Peyer's patch (tissue), 4 donors: ENCODE measurements around the gene ASCL2. TPM values are rescaled to one million over a fixed set of nuclear protein-coding genes. Genes with fewer than 3 reads are reported as not detected.

Experiments used
- DNase-seq, 3 donors: peaks; one replicate each; pipeline ENCODE4 v3.0.0-alpha.2; 2017 to 2019
- H3K27ac ChIP-seq, 4 donors: fragments of 200-600 bp; sonication (generic); one replicate each; pipeline ENCODE4 v1.5.1; 2016 to 2019
- H3K27me3 ChIP-seq, 2 donors: fragments of 200-600 bp; sonication (generic); one replicate each; pipeline ENCODE4 v1.5.1; 2019
- H3K36me3 ChIP-seq, 3 donors: fragments of 200-600 bp; sonication (generic); one replicate each; pipeline ENCODE4 v1.5.1; 2016 to 2019
- H3K4me1 ChIP-seq, 4 donors: fragments of 200-600 bp; sonication (generic); one replicate each; pipeline ENCODE4 v1.5.1; 2016 to 2019
- H3K4me3 ChIP-seq, 4 donors: fragments of 200-600 bp; sonication (generic); 1 replicate in 3 of 4; 2 replicates in 1 of 4; pipeline ENCODE4 v1.5.1; 2016 to 2019; ENCODE audit warnings: mild to moderate bottlenecking in 1 of 4
- H3K9me3 ChIP-seq, 4 donors: fragments of 200-600 bp; sonication (generic); one replicate each; pipeline ENCODE4 v1.5.1; 2016 to 2019; ENCODE audit warnings: mild to moderate bottlenecking in 1 of 4
- POLR2A ChIP-seq, 2 donors: fragments of 450-650 bp; IDR thresholded peaks; one replicate each; pipeline ENCODE4 v1.5.1; 2017; ENCODE audit warnings: antibody characterized with exemption in 2 of 2, mild to moderate bottlenecking in 2 of 2, moderate library complexity in 2 of 2
- total RNA-seq, 4 donors: library from RNA; depleted of rRNA; stranded (reverse); fragments of >200 nt; gene quantifications; one replicate each; pipeline ENCODE4 v1.1.0, GENCODE V29; 2016
- TF ChIP-seq, protein P1 (sequence below), 6 experiments: fragments of 450-650 bp in 4 of 6; fragments of 200-600 bp in 2 of 6; sonication (generic) in 1 of 6; IDR thresholded peaks; one replicate each; pipeline ENCODE4 v1.5.1; 2017 to 2019; ENCODE audit warnings: antibody characterized with exemption in 6 of 6, mild to moderate bottlenecking in 3 of 6, moderate library complexity in 1 of 6

The ASCL2 gene
- total RNA-seq, 4 donors from 2014 or later = 7.5 to 11.9 (median 8.4) TPM

DNA sequence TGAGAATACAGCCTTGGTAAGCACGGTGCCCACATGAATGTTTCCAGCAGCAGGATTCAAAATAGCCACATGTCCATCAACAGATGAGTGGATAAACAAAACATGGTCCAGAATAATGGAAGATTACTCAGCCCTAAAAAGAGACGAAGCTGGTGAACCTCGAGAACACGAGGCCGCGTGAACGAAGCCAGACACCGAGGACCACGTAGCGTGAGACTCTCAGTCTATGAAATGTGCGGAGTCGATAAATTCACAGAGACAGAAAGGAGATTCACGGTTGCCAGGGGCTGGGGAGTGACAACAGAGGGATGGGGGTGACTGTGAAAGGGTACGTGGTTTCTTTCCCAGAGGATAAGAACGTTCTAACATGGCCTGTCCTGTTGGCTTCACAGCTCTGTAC is 2.9 kb upstream of the ASCL2 start:
- TF ChIP-seq POLR2A (IDR thresholded peaks at IDR 0.05) = no peak
- TF ChIP-seq, protein P1, sequence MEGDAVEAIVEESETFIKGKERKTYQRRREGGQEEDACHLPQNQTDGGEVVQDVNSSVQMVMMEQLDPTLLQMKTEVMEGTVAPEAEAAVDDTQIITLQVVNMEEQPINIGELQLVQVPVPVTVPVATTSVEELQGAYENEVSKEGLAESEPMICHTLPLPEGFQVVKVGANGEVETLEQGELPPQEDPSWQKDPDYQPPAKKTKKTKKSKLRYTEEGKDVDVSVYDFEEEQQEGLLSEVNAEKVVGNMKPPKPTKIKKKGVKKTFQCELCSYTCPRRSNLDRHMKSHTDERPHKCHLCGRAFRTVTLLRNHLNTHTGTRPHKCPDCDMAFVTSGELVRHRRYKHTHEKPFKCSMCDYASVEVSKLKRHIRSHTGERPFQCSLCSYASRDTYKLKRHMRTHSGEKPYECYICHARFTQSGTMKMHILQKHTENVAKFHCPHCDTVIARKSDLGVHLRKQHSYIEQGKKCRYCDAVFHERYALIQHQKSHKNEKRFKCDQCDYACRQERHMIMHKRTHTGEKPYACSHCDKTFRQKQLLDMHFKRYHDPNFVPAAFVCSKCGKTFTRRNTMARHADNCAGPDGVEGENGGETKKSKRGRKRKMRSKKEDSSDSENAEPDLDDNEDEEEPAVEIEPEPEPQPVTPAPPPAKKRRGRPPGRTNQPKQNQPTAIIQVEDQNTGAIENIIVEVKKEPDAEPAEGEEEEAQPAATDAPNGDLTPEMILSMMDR (IDR thresholded peaks at IDR 0.05) = no peak
- peak in 1 of 3 donors; percentile 6 for DNase-seq
- H3K27ac ChIP-seq = no peak overlapping the region

DNA sequence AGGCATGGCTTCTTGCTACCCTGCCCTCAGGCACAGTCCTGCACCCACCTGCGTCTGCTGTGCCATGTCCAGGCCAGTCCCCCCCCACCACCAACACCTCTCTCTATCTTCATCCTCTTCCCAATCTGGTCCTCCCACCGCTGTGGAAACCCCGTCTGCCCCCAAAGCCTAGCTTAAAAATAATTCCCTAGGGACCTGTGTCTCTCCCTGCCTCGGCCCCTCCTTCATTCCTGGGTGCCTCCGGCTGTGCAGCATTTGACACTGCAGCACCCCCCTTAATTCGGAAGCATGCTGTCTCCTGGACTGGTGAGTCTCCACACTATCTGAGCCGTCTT is 2.5 kb upstream of the ASCL2 start:
- Histone ChIP-seq H3K36me3 (no peaks in the 10 kb centered on the region), H3K4me3 (no peak overlapping the region), H3K4me1 (peaks cover 0 to 33% (median 17%) of the 10 kb centered on the region in 4 donors), H3K27ac (no peak overlapping the region), H3K9me3 (no peaks in the 10 kb centered on the region), H3K27me3 (peaks cover 0 to 16% of the 10 kb centered on the region in 2 donors)
- DNase-seq = peak in 2 of 3 donors; percentile 3 to 27
- TF ChIP-seq POLR2A (IDR thresholded peaks at IDR 0.05) = no peak
- TF ChIP-seq, protein P1 (IDR thresholded peaks at IDR 0.05) = no peak

More for the DNA sequence above, 2.9 kb upstream of the ASCL2 start:
- H3K27me3 ChIP-seq = peaks cover 0 to 16% of the 10 kb centered on the region in 2 donors
- H3K36me3 ChIP-seq = no peaks in the 10 kb centered on the region
- no peak overlapping the region for H3K4me3 ChIP-seq
- H3K4me1 ChIP-seq = peaks cover 0 to 29% (median 17%) of the 10 kb centered on the region in 4 donors
- no peaks in the 10 kb centered on the region for H3K9me3 ChIP-seq

DNA sequence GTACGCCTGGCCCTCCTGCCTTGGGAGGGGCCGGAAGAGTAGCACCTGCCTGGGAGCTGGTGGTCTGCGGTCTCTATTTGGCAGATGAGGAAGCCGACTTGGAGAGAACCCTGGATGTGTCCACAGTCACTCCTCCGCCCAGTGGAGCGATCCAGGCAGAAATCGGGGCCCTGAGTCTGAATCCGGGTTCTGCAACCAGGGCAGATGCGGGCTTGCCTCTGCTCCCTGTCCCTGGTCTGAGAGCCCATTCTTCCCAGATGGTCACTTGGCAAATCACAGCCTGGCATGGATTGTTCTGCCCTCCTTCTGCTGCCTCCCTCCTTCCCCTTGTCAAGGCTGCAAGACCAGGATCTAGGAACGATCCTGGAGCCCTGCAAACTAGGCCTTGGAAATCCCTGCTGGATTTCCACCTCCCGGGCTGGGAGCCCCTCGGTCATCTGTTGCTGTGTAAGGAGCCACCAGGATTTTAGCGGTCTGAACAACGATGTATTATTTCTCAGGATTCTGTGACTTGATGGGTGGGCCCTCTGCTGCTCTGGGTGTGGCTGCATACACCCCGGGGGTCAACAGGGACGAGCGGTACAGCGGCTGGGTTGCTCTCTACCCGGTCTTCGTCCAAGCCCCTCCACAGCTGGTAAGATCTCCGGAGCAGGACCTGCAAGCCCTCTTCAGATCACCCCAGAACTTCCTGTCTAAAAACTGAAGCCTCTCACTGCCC is 2.0 kb upstream of the ASCL2 start:
- Histone ChIP-seq H3K4me1 (peaks cover 0 to 36% (median 17%) of the 10 kb centered on the region in 4 donors), H3K36me3 (no peaks in the 10 kb centered on the region), H3K27ac (no peak overlapping the region), H3K4me3 (no peak overlapping the region), H3K27me3 (peaks cover 0 to 16% of the 10 kb centered on the region in 2 donors), H3K9me3 (no peaks in the 10 kb centered on the region)
- DNase-seq = peak in 2 of 3 donors; percentile 6 to 48
- TF ChIP-seq POLR2A (IDR thresholded peaks at IDR 0.05) = no peak
- TF ChIP-seq, protein P1 (IDR thresholded peaks at IDR 0.05) = no peak

DNA sequence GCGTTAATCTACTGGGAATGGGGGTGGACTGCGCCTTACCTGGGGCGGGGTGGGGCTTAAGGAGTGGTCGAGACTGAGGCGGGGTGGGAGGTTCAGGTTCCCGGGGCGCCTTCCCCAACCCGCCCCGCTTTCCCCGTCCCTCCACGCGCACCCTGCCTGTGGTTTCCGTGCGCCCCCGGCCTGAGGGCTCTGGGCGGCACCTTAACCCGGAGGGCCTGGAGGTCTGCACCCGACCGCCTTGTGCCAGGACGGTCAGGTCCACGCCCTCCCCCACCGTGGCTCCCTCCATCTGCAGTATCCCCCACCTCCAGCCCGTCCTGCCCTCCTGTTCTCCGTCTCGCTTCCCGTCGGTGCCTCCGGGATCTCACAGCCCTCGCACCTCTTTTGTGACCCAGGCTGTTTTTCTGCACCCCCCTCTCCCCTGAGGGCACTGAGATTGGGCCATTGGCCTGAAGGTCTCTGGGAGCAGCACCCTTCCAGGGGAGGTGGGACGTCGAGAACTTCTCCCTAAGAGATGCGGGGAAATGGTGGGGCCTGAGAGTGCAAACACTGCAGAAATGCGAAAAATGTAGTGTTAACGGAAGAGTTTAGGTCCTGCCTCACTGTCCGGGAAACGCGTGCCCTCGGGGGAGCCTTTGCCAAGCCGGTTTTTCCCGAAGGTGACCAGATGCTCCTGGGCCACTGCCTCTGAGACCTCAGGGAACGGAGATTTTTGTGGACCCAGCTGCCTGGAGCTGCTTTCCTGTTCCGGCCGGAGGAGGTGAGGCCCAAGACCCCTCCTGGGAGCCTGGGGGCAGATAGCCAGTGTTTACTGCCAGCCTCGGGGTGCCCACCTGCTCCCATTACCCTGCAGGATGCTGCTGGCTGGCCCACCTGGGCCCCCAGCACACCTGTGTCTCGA is 1.2 kb upstream of the ASCL2 start:
- H3K27ac ChIP-seq = no peak overlapping the region
- peak in 2 of 3 donors; percentile 9 to 39 for DNase-seq
- H3K4me3 ChIP-seq = peak overlapping the region in 2 of 4 donors; percentile 65 to 68
- H3K36me3 ChIP-seq = no peaks in the 10 kb centered on the region
- no peaks in the 10 kb centered on the region for H3K9me3 ChIP-seq
- peaks cover 0 to 16% of the 10 kb centered on the region in 2 donors for H3K27me3 ChIP-seq
- TF ChIP-seq, protein P1 (IDR thresholded peaks at IDR 0.05) = no peak
- TF ChIP-seq POLR2A (IDR thresholded peaks at IDR 0.05) = no peak
- peaks cover 0 to 36% (median 18%) of the 10 kb centered on the region in 4 donors for H3K4me1 ChIP-seq

DNA sequence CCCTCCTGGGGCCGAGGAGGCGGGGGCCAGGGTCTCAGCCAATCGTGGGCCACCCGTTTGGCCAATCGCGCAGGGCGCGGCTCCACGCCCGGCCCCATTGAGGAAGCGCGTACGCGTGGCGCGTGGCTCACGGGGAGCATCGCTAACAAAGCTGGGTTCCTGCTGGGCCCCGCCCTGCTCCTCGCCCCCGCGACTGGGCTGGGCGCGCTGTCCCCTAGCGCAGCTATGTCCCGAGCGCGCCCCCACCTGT is 614 bp upstream of the ASCL2 start:
- TF ChIP-seq, protein P1 (IDR thresholded peaks at IDR 0.05) = no peak
- no peak for TF ChIP-seq POLR2A (IDR thresholded peaks at IDR 0.05)
- DNase-seq = peak; percentile 14 to 64 (median 62)
- Histone ChIP-seq H3K27me3 (peaks cover 0 to 16% of the 10 kb centered on the region in 2 donors), H3K27ac (peak overlapping the region in 1 of 4 donors; percentile 86), H3K36me3 (no peaks in the 10 kb centered on the region), H3K4me3 (peak overlapping the region in 2 of 4 donors; percentile 65 to 68), H3K9me3 (no peaks in the 10 kb centered on the region), H3K4me1 (peaks cover 0 to 36% (median 19%) of the 10 kb centered on the region in 4 donors)
